Measurements from ENCODE around the gene BCL2L13. TPM values are rescaled to one million over a fixed set of nuclear protein-coding genes. Genes with fewer than 3 reads are reported as not detected.

BCL2L13 gene
- total RNA-seq, 1 donor from 2014 or later, result 69.0 TPM

DNA sequence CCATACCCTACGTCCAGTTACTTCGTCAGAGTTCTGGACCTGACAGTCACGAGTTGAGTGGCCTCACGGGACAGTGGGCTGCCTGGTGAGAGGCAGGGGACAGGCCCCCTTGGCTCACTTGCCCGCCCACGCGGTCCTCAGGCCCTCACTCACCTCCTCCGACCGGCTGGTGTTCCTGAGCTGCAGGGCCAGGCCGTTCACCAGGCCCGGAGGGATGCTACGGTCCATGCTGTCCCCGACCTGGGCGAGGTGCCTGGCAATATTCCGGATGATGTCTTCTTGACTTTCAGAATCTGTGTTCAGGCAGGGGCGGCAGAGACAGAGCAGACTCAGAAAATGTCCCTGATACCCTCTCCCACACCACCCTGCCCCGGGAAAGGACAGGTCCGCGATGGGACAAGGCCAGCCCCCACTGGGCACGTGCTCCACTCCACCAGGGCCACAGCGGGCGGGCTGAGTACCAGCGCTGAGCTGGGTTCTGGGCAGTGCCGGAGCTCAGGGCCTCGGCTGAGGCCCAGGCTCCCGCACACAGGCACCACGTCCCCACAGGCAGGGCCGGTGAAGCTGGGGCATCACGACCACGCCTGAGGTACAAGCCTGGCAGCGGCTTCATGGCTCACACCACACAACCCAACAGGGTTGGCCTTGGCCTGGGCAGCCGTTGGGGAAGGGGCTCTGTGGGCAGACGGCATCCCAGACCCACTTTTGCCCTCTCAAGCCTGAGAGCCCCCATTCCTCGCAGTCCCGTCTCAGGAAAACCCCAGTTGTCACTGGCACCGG lies 100.8 kb downstream of the BCL2L13 start:
- peaks cover 24% of the 10 kb centered on the region for H4K20me1 ChIP-seq (ENCODE audit: insufficient read depth, low read length)
- TF ChIP-seq CTCF (IDR thresholded peaks at IDR 0.05; ENCODE audit: insufficient read depth, low read depth, low read length) (no peak), EZH2 (IDR thresholded peaks at IDR 0.05; ENCODE audit: insufficient read depth, low read length) (no peak)
- H3K4me1 Mint-ChIP-seq (ENCODE audit: low read depth, unreplicated experiment), result peaks cover 6% of the 10 kb centered on the region
- H3K36me3 ChIP-seq (ENCODE audit: insufficient read depth, low read length), result peaks cover 12% of the 10 kb centered on the region
- FAIRE-seq (no peak), DNase-seq (ENCODE audit: low read depth) (no peak)
- H3K79me2 ChIP-seq (ENCODE audit: insufficient read depth, low read length), result no peaks in the 10 kb centered on the region
- no peak overlapping the region for H3K27ac Mint-ChIP-seq (ENCODE audit: unreplicated experiment)
- no peaks in the 10 kb centered on the region for H3K9me3 ChIP-seq (ENCODE audit: insufficient read depth, low read depth, low read length)
- H3K9ac ChIP-seq (ENCODE audit: low read length), result no peak overlapping the region
- peaks cover 2% of the 10 kb centered on the region for H3K4me1 ChIP-seq (ENCODE audit: insufficient read depth, low read length)
- H3K27me3 ChIP-seq (ENCODE audit: insufficient read depth, low read length), result no peaks in the 10 kb centered on the region
- no peak overlapping the region for H2AFZ ChIP-seq (ENCODE audit: low read depth, low read length)
- peaks cover 4% of the 10 kb centered on the region for H3K36me3 Mint-ChIP-seq (ENCODE audit: low read depth, unreplicated experiment)
- H3K27ac ChIP-seq (ENCODE audit: low read depth, low read length), result no peak overlapping the region
- no peaks in the 10 kb centered on the region for H3K9me3 Mint-ChIP-seq (ENCODE audit: unreplicated experiment)
- no peaks in the 10 kb centered on the region for H3K27me3 Mint-ChIP-seq (ENCODE audit: low read depth, unreplicated experiment)
- H3K4me2 ChIP-seq (ENCODE audit: low read length), result no peak overlapping the region
- H3K4me3 Mint-ChIP-seq (ENCODE audit: unreplicated experiment), result no peak overlapping the region
- no peak overlapping the region for H3K4me3 ChIP-seq (ENCODE audit: insufficient read depth, low read depth, low read length)

GRCh38 chr22:17741866-17742526 lies 103.4 kb downstream of the BCL2L13 start:
- Histone ChIP-seq H3K4me2 (ENCODE audit: low read length) (no peak overlapping the region), H3K9me3 (ENCODE audit: insufficient read depth, low read depth, low read length) (no peaks in the 10 kb centered on the region), H3K79me2 (ENCODE audit: insufficient read depth, low read length) (no peaks in the 10 kb centered on the region), H2AFZ (ENCODE audit: low read depth, low read length) (no peak overlapping the region), H3K36me3 (ENCODE audit: insufficient read depth, low read length) (peaks cover 2% of the 10 kb centered on the region), H4K20me1 (ENCODE audit: insufficient read depth, low read length) (peaks cover 35% of the 10 kb centered on the region), H3K27me3 (ENCODE audit: insufficient read depth, low read length) (no peaks in the 10 kb centered on the region), H3K9ac (ENCODE audit: low read length) (no peak overlapping the region), H3K4me1 (ENCODE audit: insufficient read depth, low read length) (no peaks in the 10 kb centered on the region), H3K27ac (ENCODE audit: low read depth, low read length) (no peak overlapping the region), H3K4me3 (ENCODE audit: insufficient read depth, low read depth, low read length) (no peak overlapping the region)
- no peak overlapping the region for H3K27ac Mint-ChIP-seq (ENCODE audit: unreplicated experiment)
- DNase-seq (ENCODE audit: low read depth), result no peak
- H3K9me3 Mint-ChIP-seq (ENCODE audit: unreplicated experiment), result peaks cover 2% of the 10 kb centered on the region
- no peak overlapping the region for H3K4me3 Mint-ChIP-seq (ENCODE audit: unreplicated experiment)
- no peak for TF ChIP-seq EZH2 (IDR thresholded peaks at IDR 0.05; ENCODE audit: insufficient read depth, low read length)
- TF ChIP-seq CTCF (IDR thresholded peaks at IDR 0.05; ENCODE audit: insufficient read depth, low read depth, low read length), result no peak
- H3K36me3 Mint-ChIP-seq (ENCODE audit: low read depth, unreplicated experiment), result peaks cover 6% of the 10 kb centered on the region
- peaks cover 3% of the 10 kb centered on the region for H3K27me3 Mint-ChIP-seq (ENCODE audit: low read depth, unreplicated experiment)
- FAIRE-seq, result no peak
- no peaks in the 10 kb centered on the region for H3K4me1 Mint-ChIP-seq (ENCODE audit: low read depth, unreplicated experiment)

- TF ChIP-seq CTCF (IDR thresholded peaks at IDR 0.05; ENCODE audit: insufficient read depth, low read depth, low read length), result peak; percentile 53
- no peak for TF ChIP-seq EZH2 (IDR thresholded peaks at IDR 0.05; ENCODE audit: insufficient read depth, low read length)
- no peak overlapping the region for H3K4me3 ChIP-seq (ENCODE audit: insufficient read depth, low read depth, low read length)
- Mint-ChIP-seq H3K36me3 (ENCODE audit: low read depth, unreplicated experiment) (peaks cover 7% of the 10 kb centered on the region), H3K27me3 (ENCODE audit: low read depth, unreplicated experiment) (peaks cover 3% of the 10 kb centered on the region), H3K27ac (ENCODE audit: unreplicated experiment) (no peak overlapping the region), H3K4me1 (ENCODE audit: low read depth, unreplicated experiment) (no peaks in the 10 kb centered on the region), H3K4me3 (ENCODE audit: unreplicated experiment) (no peak overlapping the region), H3K9me3 (ENCODE audit: unreplicated experiment) (peaks cover 2% of the 10 kb centered on the region)
- H3K4me1 ChIP-seq (ENCODE audit: insufficient read depth, low read length), result no peaks in the 10 kb centered on the region
- H2AFZ ChIP-seq (ENCODE audit: low read depth, low read length), result no peak overlapping the region
- H4K20me1 ChIP-seq (ENCODE audit: insufficient read depth, low read length), result peaks cover 35% of the 10 kb centered on the region
- no peaks in the 10 kb centered on the region for H3K9me3 ChIP-seq (ENCODE audit: insufficient read depth, low read depth, low read length)
- FAIRE-seq (no peak), DNase-seq (ENCODE audit: low read depth) (peak; percentile 39)
- no peak overlapping the region for H3K4me2 ChIP-seq (ENCODE audit: low read length)
- no peak overlapping the region for H3K27ac ChIP-seq (ENCODE audit: low read depth, low read length)
- no peak overlapping the region for H3K9ac ChIP-seq (ENCODE audit: low read length)
- H3K79me2 ChIP-seq (ENCODE audit: insufficient read depth, low read length), result no peaks in the 10 kb centered on the region
- no peaks in the 10 kb centered on the region for H3K27me3 ChIP-seq (ENCODE audit: insufficient read depth, low read length)
- no peaks in the 10 kb centered on the region for H3K36me3 ChIP-seq (ENCODE audit: insufficient read depth, low read length)
These were observed 104.0 kb downstream of the BCL2L13 start for GRCh38 chr22:17742527-17742902.
